ENCODE results near the gene TXLNG.

The TXLNG gene

GRCh38 chrX:16786139-16786790, at the start of gene TXLNG:
Gene TXLNG, plus strand, starts transcription at chrX:16786466. Its CDS starts 22 bp downstream, at chrX:16786488.
- DNase-seq (ENCODE audit: low read depth): peak; percentile 98
- TF ChIP-seq, protein P1, sequence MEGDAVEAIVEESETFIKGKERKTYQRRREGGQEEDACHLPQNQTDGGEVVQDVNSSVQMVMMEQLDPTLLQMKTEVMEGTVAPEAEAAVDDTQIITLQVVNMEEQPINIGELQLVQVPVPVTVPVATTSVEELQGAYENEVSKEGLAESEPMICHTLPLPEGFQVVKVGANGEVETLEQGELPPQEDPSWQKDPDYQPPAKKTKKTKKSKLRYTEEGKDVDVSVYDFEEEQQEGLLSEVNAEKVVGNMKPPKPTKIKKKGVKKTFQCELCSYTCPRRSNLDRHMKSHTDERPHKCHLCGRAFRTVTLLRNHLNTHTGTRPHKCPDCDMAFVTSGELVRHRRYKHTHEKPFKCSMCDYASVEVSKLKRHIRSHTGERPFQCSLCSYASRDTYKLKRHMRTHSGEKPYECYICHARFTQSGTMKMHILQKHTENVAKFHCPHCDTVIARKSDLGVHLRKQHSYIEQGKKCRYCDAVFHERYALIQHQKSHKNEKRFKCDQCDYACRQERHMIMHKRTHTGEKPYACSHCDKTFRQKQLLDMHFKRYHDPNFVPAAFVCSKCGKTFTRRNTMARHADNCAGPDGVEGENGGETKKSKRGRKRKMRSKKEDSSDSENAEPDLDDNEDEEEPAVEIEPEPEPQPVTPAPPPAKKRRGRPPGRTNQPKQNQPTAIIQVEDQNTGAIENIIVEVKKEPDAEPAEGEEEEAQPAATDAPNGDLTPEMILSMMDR (IDR thresholded peaks at IDR 0.05; ENCODE audit: insufficient read depth, low read depth, low read length, missing control alignments): no peak
- H3K4me3 ChIP-seq (ENCODE audit: low read depth, low read length): peak within 1 kb of the TSS; percentile 78

DNA sequence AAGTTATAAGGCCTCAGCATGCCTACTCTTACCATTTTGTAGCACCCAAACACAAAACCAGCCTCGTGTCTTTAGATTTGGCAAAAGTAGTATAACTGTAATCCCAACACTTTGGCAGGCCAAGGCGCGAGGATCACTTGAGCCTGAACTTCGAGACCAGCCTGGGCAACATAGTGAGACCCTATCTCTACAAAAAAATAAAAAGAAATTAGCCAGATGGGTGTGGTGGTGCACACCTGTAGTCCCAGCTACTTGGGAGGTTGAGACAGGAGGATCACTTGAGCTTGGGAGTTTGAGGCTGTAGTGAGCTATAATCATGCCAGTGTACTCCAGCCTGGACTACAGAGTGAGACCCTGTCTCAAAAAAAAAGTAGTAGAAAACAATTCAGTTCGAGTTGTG, 49.2 kb upstream of the TXLNG start:
- TF ChIP-seq, protein P1 (IDR thresholded peaks at IDR 0.05; ENCODE audit: insufficient read depth, low read depth, low read length, missing control alignments): no peak
- no peak for DNase-seq (ENCODE audit: low read depth)
- H3K4me3 ChIP-seq (ENCODE audit: low read depth, low read length): no peak overlapping the region

DNA sequence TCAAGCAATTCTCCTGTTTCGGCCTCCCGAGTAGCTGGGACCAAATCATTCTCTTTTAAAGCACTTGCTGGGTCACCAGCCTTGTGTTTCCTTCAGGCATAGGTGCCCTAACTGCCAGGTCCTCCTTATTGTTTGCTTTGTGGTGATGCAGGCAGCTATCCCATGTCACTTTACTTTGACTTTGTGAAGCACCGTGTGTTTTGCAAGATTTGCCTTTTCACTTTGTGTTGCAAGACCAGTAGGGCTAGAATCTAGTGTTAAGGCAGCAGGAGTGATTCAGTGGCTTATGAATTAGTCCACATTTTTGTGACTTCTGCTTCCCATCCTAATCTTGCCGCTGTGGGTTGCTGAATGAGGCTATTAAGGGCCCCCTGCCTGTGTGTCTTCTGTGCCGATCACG, 46.7 kb upstream of the TXLNG start:
- TF ChIP-seq, protein P1 (IDR thresholded peaks at IDR 0.05; ENCODE audit: insufficient read depth, low read depth, low read length, missing control alignments): no peak
- no peak for DNase-seq (ENCODE audit: low read depth)
- no peak overlapping the region for H3K4me3 ChIP-seq (ENCODE audit: low read depth, low read length)

- DNase-seq (ENCODE audit: low read depth): no peak
- TF ChIP-seq, protein P1 (IDR thresholded peaks at IDR 0.05; ENCODE audit: insufficient read depth, low read depth, low read length, missing control alignments): no peak
- no peak overlapping the region for H3K4me3 ChIP-seq (ENCODE audit: low read depth, low read length)
Observed at GRCh38 chrX:16743604-16744325, 42.5 kb upstream of the TXLNG start.

GRCh38 chrX:16745102-16745501, 41.2 kb upstream of the TXLNG start:
- no peak for DNase-seq (ENCODE audit: low read depth)
- TF ChIP-seq, protein P1 (IDR thresholded peaks at IDR 0.05; ENCODE audit: insufficient read depth, low read depth, low read length, missing control alignments): no peak
- no peak overlapping the region for H3K4me3 ChIP-seq (ENCODE audit: low read depth, low read length)

- H3K4me3 ChIP-seq (ENCODE audit: low read depth, low read length): no peak overlapping the region
- no peak for DNase-seq (ENCODE audit: low read depth)
- TF ChIP-seq, protein P1 (IDR thresholded peaks at IDR 0.05; ENCODE audit: insufficient read depth, low read depth, low read length, missing control alignments): no peak
Observed at GRCh38 chrX:16745659-16746058, 40.6 kb upstream of the TXLNG start.
